Parathyroid adenoma (tissue), 2 donors: ENCODE results near the gene PKP2.

Experiments
- H2AFZ ChIP-seq: fragments of 300-600 bp; sonication (generic); one replicate; pipeline ENCODE4 v1.7.0; 2017; ENCODE audit warnings: antibody characterized with exemption, mild to moderate bottlenecking
- H3K27ac ChIP-seq: fragments of 300-600 bp; sonication (generic); one replicate; pipeline ENCODE4 v1.7.0; 2017
- H3K27me3 ChIP-seq: fragments of 300-600 bp; sonication (generic); one replicate; pipeline ENCODE4 v1.7.0; 2017; ENCODE audit warnings: low read length; ENCODE audit not compliant: control insufficient read depth, insufficient read depth
- H3K36me3 ChIP-seq: fragments of 300-600 bp; sonication (generic); one replicate; pipeline ENCODE4 v1.7.0; 2017; ENCODE audit warnings: low read length; ENCODE audit not compliant: control insufficient read depth, insufficient read depth
- H3K4me1 ChIP-seq: fragments of 300-600 bp; sonication (generic); one replicate; pipeline ENCODE4 v1.7.0; 2017; ENCODE audit warnings: control low read depth
- H3K4me2 ChIP-seq: fragments of 300-600 bp; sonication (generic); one replicate; pipeline ENCODE4 v1.7.0; 2017; ENCODE audit warnings: low read length
- H3K4me3 ChIP-seq: fragments of 300-600 bp; sonication (generic); one replicate; pipeline ENCODE4 v1.7.0; 2017; ENCODE audit warnings: low read depth, low read length
- H3K79me2 ChIP-seq: fragments of 300-600 bp; sonication (generic); one replicate; pipeline ENCODE4 v1.7.0; 2017; ENCODE audit warnings: control low read depth
- H3K9ac ChIP-seq: fragments of 300-600 bp; sonication (generic); one replicate; pipeline ENCODE4 v1.7.0; 2017; ENCODE audit warnings: mild to moderate bottlenecking
- H3K9me3 ChIP-seq: fragments of 300-600 bp; sonication (generic); one replicate; pipeline ENCODE4 v1.7.0; 2017; ENCODE audit warnings: low read length; ENCODE audit not compliant: control insufficient read depth
- TF ChIP-seq, protein P1 (sequence below): fragments of 300-600 bp; sonication (generic); IDR thresholded peaks from one replicate; pipeline ENCODE4 v1.7.0; 2017; ENCODE audit warnings: antibody characterized with exemption, mild to moderate bottlenecking
- donor health status: primary hyperparathyroidism.

The PKP2 gene

DNA sequence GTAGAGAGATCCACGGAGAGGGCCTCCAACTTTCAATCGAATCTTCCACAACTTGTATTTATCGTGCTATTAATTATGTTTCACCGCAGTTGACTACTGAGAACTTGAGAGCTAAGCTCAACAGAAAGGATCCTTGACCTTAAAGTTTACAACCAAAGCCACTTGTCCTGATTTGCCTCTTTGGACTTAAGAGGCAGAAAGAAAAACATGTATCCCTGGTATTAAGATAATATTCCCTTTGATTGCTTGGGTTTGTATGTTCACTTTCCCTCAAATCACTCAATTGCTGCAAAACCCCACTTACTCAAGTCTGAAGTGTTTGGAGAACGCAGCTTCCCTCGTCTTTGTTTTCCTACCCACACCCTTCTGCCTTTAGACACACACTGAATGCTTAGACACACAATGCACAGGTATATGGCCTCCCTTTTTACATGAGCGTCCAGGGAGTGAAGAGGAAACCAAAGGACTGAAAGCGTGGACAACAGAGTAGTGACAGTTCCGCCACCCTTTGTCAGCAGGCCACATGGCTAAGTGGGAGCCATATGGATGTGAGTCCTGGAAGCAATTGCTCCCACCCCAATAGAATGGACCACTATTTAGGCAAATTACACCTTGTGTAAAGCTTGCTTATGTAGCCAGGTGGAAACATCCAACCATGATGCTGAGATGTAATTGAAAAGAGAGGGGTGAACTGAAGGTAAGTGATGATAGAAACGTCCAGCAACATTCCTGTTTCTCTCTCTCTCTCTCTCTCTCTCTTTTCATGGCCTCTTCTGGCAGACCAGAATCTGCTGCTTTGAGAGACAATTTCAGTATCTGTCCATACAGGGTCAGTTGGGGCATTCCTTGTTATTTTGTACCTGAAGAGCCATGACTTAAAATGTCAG lies 1.4 kb upstream of the PKP2 start:
- peaks cover 15% of the 10 kb centered on the region for H3K4me1 ChIP-seq
- no peak overlapping the region for H3K9ac ChIP-seq
- TF ChIP-seq, protein P1, sequence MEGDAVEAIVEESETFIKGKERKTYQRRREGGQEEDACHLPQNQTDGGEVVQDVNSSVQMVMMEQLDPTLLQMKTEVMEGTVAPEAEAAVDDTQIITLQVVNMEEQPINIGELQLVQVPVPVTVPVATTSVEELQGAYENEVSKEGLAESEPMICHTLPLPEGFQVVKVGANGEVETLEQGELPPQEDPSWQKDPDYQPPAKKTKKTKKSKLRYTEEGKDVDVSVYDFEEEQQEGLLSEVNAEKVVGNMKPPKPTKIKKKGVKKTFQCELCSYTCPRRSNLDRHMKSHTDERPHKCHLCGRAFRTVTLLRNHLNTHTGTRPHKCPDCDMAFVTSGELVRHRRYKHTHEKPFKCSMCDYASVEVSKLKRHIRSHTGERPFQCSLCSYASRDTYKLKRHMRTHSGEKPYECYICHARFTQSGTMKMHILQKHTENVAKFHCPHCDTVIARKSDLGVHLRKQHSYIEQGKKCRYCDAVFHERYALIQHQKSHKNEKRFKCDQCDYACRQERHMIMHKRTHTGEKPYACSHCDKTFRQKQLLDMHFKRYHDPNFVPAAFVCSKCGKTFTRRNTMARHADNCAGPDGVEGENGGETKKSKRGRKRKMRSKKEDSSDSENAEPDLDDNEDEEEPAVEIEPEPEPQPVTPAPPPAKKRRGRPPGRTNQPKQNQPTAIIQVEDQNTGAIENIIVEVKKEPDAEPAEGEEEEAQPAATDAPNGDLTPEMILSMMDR, result no peak
- no peaks in the 10 kb centered on the region for H3K9me3 ChIP-seq
- H2AFZ ChIP-seq, result peak overlapping the region; percentile 89
- peak overlapping the region; percentile 54 for H3K4me3 ChIP-seq
- H3K79me2 ChIP-seq, result no peaks in the 10 kb centered on the region
- peak overlapping the region; percentile 50 for H3K4me2 ChIP-seq
- peak overlapping the region; percentile 79 for H3K27ac ChIP-seq
- H3K27me3 ChIP-seq, result no peaks in the 10 kb centered on the region
- H3K36me3 ChIP-seq, result no peaks in the 10 kb centered on the region

DNA sequence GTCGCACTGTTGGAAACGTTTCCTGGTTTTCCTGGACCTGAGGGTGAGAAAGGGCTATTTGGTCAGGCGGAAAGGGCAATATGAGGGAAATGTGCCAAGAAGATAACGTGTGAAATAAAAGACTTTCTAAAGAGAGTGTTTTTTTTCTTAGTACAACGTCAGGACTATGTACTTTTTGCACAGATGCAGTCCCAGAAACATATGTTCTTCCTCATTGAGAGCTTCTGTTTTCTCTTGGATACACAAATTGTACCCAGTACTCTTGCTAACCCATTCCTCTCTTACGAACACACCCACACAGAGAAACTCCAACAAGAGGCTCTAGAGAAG lies 669 bp upstream of the PKP2 start:
- TF ChIP-seq, protein P1, result no peak
- Histone ChIP-seq H3K4me3 (peak overlapping the region; percentile 54), H3K4me1 (peaks cover 17% of the 10 kb centered on the region), H3K4me2 (peak overlapping the region; percentile 50), H3K27me3 (no peaks in the 10 kb centered on the region), H3K27ac (peak overlapping the region; percentile 79), H2AFZ (peak overlapping the region; percentile 89), H3K9ac (no peak overlapping the region), H3K36me3 (no peaks in the 10 kb centered on the region), H3K79me2 (no peaks in the 10 kb centered on the region), H3K9me3 (no peaks in the 10 kb centered on the region)

DNA sequence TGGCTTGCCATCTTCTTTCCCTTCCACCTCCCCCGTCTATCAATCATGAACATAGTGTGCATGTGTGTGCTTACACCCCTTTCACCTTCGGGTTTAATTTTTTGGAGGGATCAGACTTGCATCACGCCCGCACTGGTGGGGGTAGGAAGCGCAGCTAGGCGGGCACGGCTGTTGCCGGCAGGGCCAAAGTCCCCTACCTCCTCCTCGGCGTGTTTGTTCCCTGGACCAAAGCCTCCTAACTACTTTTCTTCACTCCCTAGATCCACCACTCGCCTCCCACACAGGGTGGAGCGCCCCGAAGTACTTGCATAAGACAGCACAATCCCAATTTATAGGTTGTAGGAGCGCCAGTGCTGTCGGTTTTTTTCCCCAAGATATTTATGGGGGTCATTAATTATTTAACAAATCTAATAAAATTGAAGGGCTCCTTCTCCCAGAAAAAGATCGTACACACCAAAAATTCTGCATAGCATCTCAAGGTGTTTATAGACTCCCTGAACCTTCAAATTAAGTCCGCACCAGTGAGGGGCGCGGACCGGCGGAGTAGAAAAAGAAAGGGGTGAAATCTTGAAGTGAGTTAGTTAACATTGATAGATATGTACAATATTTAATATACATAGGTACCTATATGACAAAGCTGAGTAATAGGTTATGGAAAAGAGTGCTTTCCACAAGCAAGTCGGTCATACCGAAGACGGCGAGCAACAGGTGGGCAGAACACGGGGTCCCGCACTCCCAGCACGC lies 717 bp downstream of the PKP2 start:
- Histone ChIP-seq H3K4me2 (peak overlapping the region; percentile 77), H2AFZ (peak overlapping the region; percentile 89), H3K27ac (peak overlapping the region; percentile 40), H3K9ac (no peak overlapping the region), H3K4me3 (peak overlapping the region; percentile 81), H3K79me2 (no peaks in the 10 kb centered on the region), H3K4me1 (peaks cover 24% of the 10 kb centered on the region), H3K9me3 (no peaks in the 10 kb centered on the region), H3K27me3 (no peaks in the 10 kb centered on the region), H3K36me3 (no peaks in the 10 kb centered on the region)
- TF ChIP-seq, protein P1, result no peak

DNA sequence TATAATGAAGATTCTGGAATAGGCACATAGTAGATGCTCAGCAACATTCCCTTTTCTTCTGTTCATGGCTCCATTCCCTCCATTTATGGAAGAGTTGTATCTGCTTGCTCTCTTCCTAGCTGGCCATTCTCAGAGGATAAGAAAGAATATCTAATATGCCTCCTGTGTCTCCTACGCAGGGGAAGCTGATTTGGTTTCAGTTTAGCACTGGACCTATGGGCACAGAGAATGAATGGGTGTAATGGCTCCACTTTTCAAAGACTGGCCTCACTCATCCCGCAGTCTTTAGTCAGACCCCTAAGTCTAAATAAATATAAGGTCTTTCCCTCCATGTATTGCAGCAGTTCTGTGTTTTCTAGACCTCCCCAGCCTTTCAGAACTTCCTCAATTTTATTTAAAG lies 2.0 kb downstream of the PKP2 start:
- no peaks in the 10 kb centered on the region for H3K27me3 ChIP-seq
- H3K27ac ChIP-seq, result peak overlapping the region; percentile 53
- H3K4me1 ChIP-seq, result peaks cover 24% of the 10 kb centered on the region
- H2AFZ ChIP-seq, result peak overlapping the region; percentile 64
- peak overlapping the region; percentile 81 for H3K4me3 ChIP-seq
- TF ChIP-seq, protein P1, result no peak
- H3K36me3 ChIP-seq, result no peaks in the 10 kb centered on the region
- H3K9me3 ChIP-seq, result no peaks in the 10 kb centered on the region
- H3K4me2 ChIP-seq, result peak overlapping the region; percentile 53
- H3K9ac ChIP-seq, result no peak overlapping the region
- no peaks in the 10 kb centered on the region for H3K79me2 ChIP-seq
